Glomerular visceral epithelial cell (primary cell): ENCODE results near the gene C11orf97.
"Not testable (repeated sequence)": the region's sequence is repeated elsewhere in the genome, so short reads cannot be mapped to it uniquely, and the experiment has no call there.

ENCODE experiments used
- DNase-seq: peaks from one replicate; pipeline ENCODE4 v3.0.0-alpha.2; 2016; ENCODE audit errors: extremely low spot score

The C11orf97 gene, protein sequence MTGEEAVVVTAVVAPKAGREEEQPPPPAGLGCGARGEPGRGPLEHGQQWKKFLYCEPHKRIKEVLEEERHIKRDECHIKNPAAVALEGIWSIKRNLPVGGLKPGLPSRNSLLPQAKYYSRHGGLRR

GRCh38 chr11:94511932-94512781 is at the start of gene C11orf97:
Gene C11orf97, plus strand, starts transcription at chr11:94512461. Its CDS starts 68 bp downstream, at chr11:94512529.
- peak; percentile 36 for DNase-seq

DNA sequence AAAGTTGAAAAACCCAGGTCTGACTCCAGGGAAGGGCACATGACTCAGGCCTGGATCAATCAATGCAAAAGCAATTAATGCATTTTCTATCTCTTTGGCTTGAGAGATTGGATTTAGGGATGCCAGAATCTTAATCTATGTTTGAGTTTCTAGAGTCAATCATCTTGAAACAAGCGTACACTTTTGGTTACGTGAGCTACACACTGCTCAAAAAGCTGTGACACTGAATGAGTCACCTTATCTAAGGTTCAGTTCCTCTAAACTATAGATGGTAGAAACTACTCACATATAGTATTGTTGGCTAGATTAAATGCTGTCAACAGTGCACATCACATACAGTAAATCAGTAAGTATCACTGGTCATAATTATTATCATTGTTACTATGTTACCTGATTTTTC is 42.8 kb upstream of the C11orf97 start:
- no peak for DNase-seq

- DNase-seq = peak; percentile 26
Measured at GRCh38 chr11:94472916-94473799, 39.1 kb upstream of the C11orf97 start.

- no peak for DNase-seq
Measured at GRCh38 chr11:94477624-94478023, 34.6 kb upstream of the C11orf97 start.

DNA sequence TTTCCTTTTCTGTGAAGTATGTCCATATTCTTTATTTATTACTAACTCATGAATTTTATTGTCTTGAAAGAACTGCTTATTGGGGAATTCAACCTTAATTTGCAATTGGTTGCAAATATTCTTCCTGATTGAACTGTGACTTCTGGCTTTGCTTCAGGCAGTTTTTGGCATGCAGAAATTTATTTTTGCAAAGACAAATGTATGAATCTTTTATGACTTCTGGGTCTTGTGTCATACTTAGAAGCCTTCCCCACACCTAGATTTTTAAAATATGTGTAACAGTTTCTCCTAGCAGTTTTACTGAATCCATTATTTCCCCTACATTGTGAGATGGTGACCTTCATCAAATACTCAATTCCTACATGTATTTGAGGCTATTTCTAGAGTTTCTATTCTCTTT is 30.9 kb upstream of the C11orf97 start:
- no peak for DNase-seq

GRCh38 chr11:94486068-94486467 is 26.2 kb upstream of the C11orf97 start:
- no peak for DNase-seq

- peak; percentile 97 for DNase-seq
Measured at GRCh38 chr11:94493281-94494125, 18.8 kb upstream of the C11orf97 start, which contains the start of the genes ANKRD49 and MRE11. Gene ANKRD49, plus strand, starts transcription at chr11:94493984. Its CDS starts 2,710 bp downstream, at chr11:94496694. Gene MRE11, minus strand, starts transcription at chr11:94493844. Its CDS starts 1,043 bp downstream, at chr11:94492801.

DNA sequence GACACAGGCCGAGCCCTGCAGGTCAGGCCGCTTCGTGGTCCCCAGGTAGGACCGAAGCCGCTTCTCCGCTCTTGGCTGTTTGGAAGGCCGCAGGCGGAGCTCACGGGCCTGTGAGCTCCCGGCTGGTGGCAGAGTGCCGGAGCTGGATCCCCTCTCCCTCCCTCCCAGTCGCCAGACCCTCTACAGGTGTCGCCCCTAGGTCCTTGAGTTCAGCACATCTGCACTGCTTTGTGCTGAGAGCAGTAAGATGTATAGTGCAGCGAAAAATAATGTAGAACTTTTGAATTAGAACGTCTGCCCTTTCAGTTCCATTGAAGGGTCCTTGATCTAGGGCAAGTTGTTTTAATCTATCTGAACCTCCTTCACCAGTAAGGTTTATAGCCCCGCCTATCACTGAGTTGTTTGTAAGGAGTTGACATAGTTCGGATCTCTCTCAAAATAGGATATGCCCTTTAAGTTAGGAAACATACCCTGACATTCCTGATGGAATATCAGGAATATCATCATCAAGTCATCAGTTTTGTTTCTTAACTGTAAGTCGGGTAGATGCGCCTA is 18.1 kb upstream of the C11orf97 start:
- no peak for DNase-seq

DNA sequence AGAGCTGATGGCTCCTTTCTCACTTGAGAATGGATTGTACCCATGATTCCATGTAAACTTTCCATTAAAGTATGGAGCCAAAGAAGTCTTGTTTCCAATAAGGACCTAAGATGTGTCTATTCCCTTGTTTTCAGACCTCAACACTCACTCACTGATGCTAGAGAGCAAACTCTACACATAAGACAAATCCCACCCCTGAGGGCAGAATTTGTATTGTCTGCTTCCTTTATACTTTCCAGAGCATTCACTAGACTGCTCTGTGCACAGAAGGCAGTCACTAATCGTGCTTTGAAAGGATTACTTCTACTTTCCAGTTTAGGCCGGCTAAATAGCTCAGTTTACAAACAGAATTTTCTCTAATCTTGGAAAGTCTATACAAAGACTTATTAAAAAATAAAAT is 12.1 kb upstream of the C11orf97 start:
- no peak for DNase-seq

GRCh38 chr11:94501522-94501921 is 10.7 kb upstream of the C11orf97 start:
- no peak for DNase-seq

- peak; percentile 56 for DNase-seq
Measured at GRCh38 chr11:94504689-94505293, 7.5 kb upstream of the C11orf97 start.

- DNase-seq = not testable (repeated sequence)
Measured at GRCh38 chr11:94506513-94506912, 5.7 kb upstream of the C11orf97 start.

DNA sequence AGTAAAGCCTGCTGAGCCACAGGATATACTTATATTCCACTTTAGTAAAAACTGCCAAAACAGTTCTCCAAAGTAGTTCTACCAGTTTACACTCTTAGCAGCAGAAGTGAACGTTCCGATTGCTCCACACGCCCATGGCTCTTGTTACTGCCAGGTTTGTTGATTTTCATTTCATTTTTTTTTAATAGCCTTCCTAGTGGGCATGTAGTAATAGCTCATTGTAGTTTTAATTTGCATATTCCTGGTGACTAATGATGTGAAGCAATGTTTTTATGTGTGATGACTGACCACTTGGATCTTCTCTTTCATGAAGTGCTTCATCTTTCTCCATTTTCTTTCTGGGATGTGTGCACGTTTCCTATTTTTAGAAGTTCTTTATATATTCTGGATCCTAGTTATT is 4.8 kb upstream of the C11orf97 start:
- DNase-seq = no peak

GRCh38 chr11:94513091-94513490 is 830 bp downstream of the C11orf97 start:
- peak; percentile 18 for DNase-seq

GRCh38 chr11:94515398-94515797 is 3.1 kb downstream of the C11orf97 start:
- DNase-seq = no peak

DNA sequence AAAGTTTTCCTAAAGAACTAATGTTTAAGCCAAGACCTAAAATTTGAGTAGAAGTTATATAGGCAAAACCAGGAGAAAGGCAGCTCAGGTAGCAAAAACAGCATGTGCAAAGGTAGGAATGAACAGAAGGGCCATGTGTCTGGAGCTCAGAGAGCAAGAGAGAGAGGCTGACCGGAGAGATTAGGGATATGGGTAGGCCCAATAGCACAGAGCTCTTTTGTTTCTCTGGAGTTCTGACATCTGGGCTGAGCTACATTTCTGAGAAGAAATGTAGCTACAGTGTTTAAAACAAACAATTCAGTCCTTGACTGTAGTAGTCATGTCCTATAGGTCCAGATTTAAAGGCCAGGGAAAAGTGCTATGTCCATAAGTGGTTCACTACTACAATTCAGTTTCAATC is 4.5 kb downstream of the C11orf97 start:
- DNase-seq = no peak

DNA sequence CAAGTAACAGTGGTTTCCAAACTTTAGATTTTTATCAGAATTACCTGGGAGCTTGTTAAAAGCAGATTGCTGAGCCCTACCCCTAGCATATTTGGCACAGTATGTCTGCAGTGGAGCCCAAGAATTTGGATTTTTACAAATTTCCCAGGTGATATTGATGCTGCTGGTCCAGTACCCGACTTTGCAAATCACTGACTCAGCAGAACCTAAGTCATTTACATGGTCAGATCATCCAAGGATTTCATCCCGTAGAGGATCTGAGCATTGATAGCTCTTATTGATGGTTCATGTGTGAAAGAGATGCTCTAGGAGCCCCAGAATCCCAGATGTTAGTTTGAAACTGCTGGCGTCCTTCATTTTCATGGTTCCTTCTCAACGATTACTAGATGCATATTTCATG is 6.0 kb downstream of the C11orf97 start:
- DNase-seq = no peak

GRCh38 chr11:94519478-94520084 is 7.3 kb downstream of the C11orf97 start:
- peak; percentile 25 for DNase-seq

GRCh38 chr11:94521684-94522083 is 9.4 kb downstream of the C11orf97 start:
- DNase-seq = no peak

DNA sequence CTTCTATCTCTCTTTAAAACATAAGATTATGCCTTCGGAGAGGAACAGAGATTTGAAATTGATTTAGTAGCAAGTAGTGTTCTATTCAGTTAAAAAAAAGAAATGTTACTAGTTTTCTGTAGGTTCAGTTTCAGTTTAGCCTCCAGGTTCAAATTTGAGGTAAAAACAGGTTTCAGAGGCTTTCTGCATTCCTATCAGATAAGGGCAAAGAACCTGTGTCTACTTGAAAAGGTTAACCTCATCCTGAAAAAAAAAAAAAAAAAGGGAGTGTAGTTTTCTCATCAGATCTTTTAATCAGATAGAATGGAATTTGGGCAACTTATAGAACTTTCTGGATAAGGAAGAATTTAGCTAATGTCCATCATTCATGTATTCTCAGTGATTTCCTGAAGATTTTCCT is 12.1 kb downstream of the C11orf97 start:
- DNase-seq = no peak
